CD4-positive, CD25-positive, alpha-beta regulatory T cell (primary cell): ENCODE data around the gene TNPO1. TPM values are rescaled to one million over a fixed set of nuclear protein-coding genes. Genes with fewer than 3 reads are reported as not detected.
"Not testable (repeated sequence)": the region's sequence is repeated elsewhere in the genome, so short reads cannot be mapped to it uniquely, and the experiment has no call there.

Experiments used
- ATAC-seq, 2 donors: fragments of 150-1000 bp; cut with Tn5 transposase; one replicate each; pipeline ENCODE4 v1.10.0; 2021; ENCODE audit warnings: low read depth in 2 of 2, moderate number of reproducible peaks in 2 of 2, moderate library complexity in 1 of 2
- DNase-seq, 3 donors: peaks; one replicate each; pipeline versions ENCODE4 v3.0.0 to v3.0.0-alpha.2; 2012 to 2022; ENCODE audit warnings: mixed read lengths in 1 of 3
- H3K27ac ChIP-seq: one replicate; pipeline ENCODE4 v1.7.0; 2013; ENCODE audit warnings: mild to moderate bottlenecking, low read length; ENCODE audit not compliant: insufficient read depth, poor library complexity, severe bottlenecking
- H3K27me3 ChIP-seq: one replicate; pipeline ENCODE4 v1.7.0; 2013; ENCODE audit warnings: low read length; ENCODE audit not compliant: control insufficient read depth, insufficient read depth
- H3K36me3 ChIP-seq: one replicate; pipeline ENCODE4 v1.7.0; 2013; ENCODE audit warnings: mild to moderate bottlenecking, low read length, moderate library complexity; ENCODE audit not compliant: control insufficient read depth, insufficient read depth
- H3K4me1 ChIP-seq: 2 replicates; pipeline ENCODE4 v1.7.0; 2013; ENCODE audit warnings: mild to moderate bottlenecking, low read length; ENCODE audit not compliant: insufficient read depth, control insufficient read depth, poor library complexity, severe bottlenecking
- H3K4me3 ChIP-seq: one replicate; pipeline ENCODE4 v1.7.0; 2013; ENCODE audit warnings: low read depth, mild to moderate bottlenecking, low read length, moderate library complexity
- H3K9me3 ChIP-seq, 2 experiments: 1 replicate in 1 of 2; 2 replicates in 1 of 2; pipeline ENCODE4 v1.7.0; 2013; ENCODE audit warnings: low read length in 2 of 2, mild to moderate bottlenecking in 1 of 2, moderate library complexity in 1 of 2; ENCODE audit not compliant: control insufficient read depth in 2 of 2
- H3K27ac Mint-ChIP-seq, 3 donors: one replicate each; pipeline ENCODE4 v1.8.0; 2020 to 2022; ENCODE audit warnings: mild to moderate bottlenecking in 3 of 3, mixed read lengths in 3 of 3, moderate library complexity in 2 of 3
- H3K27me3 Mint-ChIP-seq: one replicate; pipeline ENCODE4 v1.8.0; 2022; ENCODE audit warnings: mild to moderate bottlenecking, mixed read lengths
- H3K36me3 Mint-ChIP-seq: one replicate; pipeline ENCODE4 v1.8.0; 2020; ENCODE audit warnings: mixed read lengths
- H3K4me1 Mint-ChIP-seq, 4 donors: one replicate each; pipeline ENCODE4 v1.8.0; 2020 to 2022; ENCODE audit warnings: mixed read lengths in 4 of 4, mild to moderate bottlenecking in 1 of 4
- H3K4me3 Mint-ChIP-seq, 4 donors: one replicate each; pipeline ENCODE4 v1.8.0; 2020 to 2022; ENCODE audit warnings: mild to moderate bottlenecking in 4 of 4, mixed read lengths in 4 of 4, moderate library complexity in 3 of 4
- H3K9me3 Mint-ChIP-seq, 7 donors: one replicate each; pipeline ENCODE4 v1.8.0; 2020 to 2022; ENCODE audit warnings: mixed read lengths in 7 of 7, mild to moderate bottlenecking in 3 of 7, moderate library complexity in 2 of 7
- polyA plus RNA-seq, 4 donors: library from polyadenylated mRNA; unstranded; fragments of 300-500 nt; fragmentation: Illumina TruSeq; gene quantifications; one replicate each; pipeline ENCODE4 v1.2.3, GENCODE V29; 2021
- total RNA-seq: library from RNA; stranded (reverse); gene quantifications from one replicate; pipeline ENCODE4 v1.2.3, GENCODE V29; 2022

Gene TNPO1
- total and polyA plus RNA-seq, 5 donors from 2014 or later: 38.5 to 71.0 (median 44.7) TPM

DNA sequence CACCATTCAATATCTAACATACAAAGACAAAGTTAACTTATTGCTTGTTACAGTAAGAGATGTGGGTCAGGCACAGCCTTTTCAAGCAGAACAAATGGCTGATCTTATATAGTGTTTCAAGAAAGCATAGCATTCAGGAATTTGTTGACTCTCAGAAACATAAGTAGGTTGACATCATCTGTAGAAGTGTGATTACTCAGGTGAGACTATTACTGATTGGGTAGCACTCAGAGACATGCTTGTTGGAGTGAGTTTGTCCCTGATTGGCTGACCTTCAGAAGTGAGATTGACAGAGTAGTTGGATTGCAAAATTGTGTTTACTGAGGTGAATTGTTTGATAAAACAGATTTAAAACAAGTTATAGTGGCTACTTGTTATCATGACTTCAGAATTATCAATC is 30.7 kb upstream of the TNPO1 start:
- Mint-ChIP-seq H3K27ac (no peak overlapping the region), H3K4me1 (peaks cover 0 to 2% (median 0%) of the 10 kb centered on the region in 4 donors), H3K27me3 (peaks cover 14% of the 10 kb centered on the region), H3K4me3 (no peak overlapping the region), H3K9me3 (peaks cover 0 to 5% (median 0%) of the 10 kb centered on the region in 7 donors), H3K36me3 (no peaks in the 10 kb centered on the region)
- no peak for DNase-seq
- Histone ChIP-seq H3K4me1 (no peaks in the 10 kb centered on the region), H3K9me3 (no peaks in the 10 kb centered on the region), H3K27me3 (peaks cover 2% of the 10 kb centered on the region), H3K36me3 (no peaks in the 10 kb centered on the region), H3K4me3 (no peak overlapping the region), H3K27ac (no peak overlapping the region)
- ATAC-seq: no peak

DNA sequence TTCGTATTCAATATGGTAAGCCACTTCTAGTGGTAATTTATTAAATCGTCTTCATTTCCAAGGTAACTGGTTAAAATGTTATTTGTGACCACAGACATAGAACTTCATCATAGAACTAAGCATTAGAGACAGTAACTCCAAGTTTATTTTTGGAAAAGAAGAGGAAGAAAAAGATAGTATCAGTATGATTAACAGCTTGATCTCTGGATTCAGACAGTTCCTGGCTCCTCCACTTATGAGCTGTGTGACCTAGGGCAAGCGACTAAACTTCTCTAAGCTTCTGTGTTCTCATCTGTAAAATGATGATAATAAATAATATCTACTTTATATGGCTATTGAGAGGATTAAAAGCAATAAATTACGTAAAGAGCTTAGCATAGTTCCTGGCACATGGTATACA is 29.8 kb upstream of the TNPO1 start:
- no peak overlapping the region for H3K27ac Mint-ChIP-seq
- H3K4me3 Mint-ChIP-seq: no peak overlapping the region
- H3K9me3 ChIP-seq: no peaks in the 10 kb centered on the region
- peaks cover 0 to 2% (median 0%) of the 10 kb centered on the region in 7 donors for H3K9me3 Mint-ChIP-seq
- H3K27ac ChIP-seq: no peak overlapping the region
- peaks cover 0 to 2% (median 0%) of the 10 kb centered on the region in 4 donors for H3K4me1 Mint-ChIP-seq
- H3K27me3 ChIP-seq: peaks cover 2% of the 10 kb centered on the region
- peaks cover 15% of the 10 kb centered on the region for H3K27me3 Mint-ChIP-seq
- no peak for ATAC-seq
- H3K36me3 ChIP-seq: no peaks in the 10 kb centered on the region
- H3K4me3 ChIP-seq: no peak overlapping the region
- DNase-seq: no peak
- no peaks in the 10 kb centered on the region for H3K36me3 Mint-ChIP-seq
- H3K4me1 ChIP-seq: no peaks in the 10 kb centered on the region

DNA sequence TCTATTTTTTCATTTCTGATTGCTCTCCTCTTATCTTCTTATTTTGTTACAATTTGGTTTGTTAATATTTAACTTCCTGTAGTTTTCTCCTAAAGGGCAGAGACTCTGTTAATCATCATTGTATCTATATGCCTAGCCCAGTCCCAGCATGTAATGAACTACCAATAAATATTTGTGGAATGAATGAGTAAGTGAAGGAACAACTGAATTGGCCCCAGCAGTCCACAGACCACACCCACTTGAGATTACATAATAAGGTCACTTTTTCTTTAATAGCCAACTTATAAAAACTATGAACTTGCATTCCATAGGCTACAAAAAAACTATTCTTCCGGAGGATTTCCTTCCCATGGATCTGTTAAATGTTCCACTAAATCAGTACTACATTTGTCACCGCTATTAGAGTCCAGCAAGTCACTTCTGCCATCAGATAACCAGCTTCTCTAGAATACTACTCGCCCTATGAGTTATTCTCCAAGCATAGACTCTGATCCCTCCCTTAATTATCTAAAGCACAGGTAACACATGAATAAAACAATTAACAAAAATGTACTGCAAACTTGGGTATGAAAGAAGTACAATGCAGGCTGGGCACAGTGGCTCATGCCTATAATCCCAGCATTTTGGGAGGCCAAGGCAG is 27.5 kb upstream of the TNPO1 start:
- no peak for DNase-seq
- H3K27ac ChIP-seq: no peak overlapping the region
- no peak for ATAC-seq
- H3K4me1 Mint-ChIP-seq: peaks cover 0 to 2% (median 0%) of the 10 kb centered on the region in 4 donors
- H3K27ac Mint-ChIP-seq: no peak overlapping the region
- peaks cover 0 to 2% (median 0%) of the 10 kb centered on the region in 7 donors for H3K9me3 Mint-ChIP-seq
- H3K36me3 Mint-ChIP-seq: no peaks in the 10 kb centered on the region
- no peak overlapping the region for H3K4me3 ChIP-seq
- no peaks in the 10 kb centered on the region for H3K36me3 ChIP-seq
- no peak overlapping the region for H3K4me3 Mint-ChIP-seq
- no peaks in the 10 kb centered on the region for H3K4me1 ChIP-seq
- H3K9me3 ChIP-seq: no peaks in the 10 kb centered on the region
- H3K27me3 Mint-ChIP-seq: peaks cover 21% of the 10 kb centered on the region
- H3K27me3 ChIP-seq: peaks cover 2% of the 10 kb centered on the region

DNA sequence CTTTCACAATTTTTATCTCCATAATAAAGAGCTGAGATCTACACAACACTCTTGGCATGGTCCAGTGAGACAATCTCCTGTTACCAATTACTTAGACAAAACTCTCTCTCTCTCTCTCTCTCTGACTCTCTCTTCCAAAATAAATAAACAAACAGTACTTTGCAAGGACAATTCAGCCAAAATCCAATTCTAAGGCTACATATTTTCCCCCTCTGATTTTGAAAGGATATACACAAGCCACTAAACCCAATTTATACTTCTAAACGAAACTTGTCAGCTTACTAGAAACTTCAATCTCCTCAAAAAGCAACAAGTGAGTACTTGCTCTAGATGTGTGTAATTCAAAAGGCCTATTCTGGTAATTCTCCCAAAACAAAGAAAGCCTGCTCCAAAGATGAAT is 26.3 kb upstream of the TNPO1 start:
- no peaks in the 10 kb centered on the region for H3K4me1 ChIP-seq
- Mint-ChIP-seq H3K9me3 (peaks cover 0 to 2% (median 0%) of the 10 kb centered on the region in 7 donors), H3K4me3 (no peak overlapping the region), H3K4me1 (peaks cover 0 to 2% (median 0%) of the 10 kb centered on the region in 4 donors), H3K36me3 (no peaks in the 10 kb centered on the region), H3K27me3 (peaks cover 21% of the 10 kb centered on the region), H3K27ac (no peak overlapping the region)
- ATAC-seq (no peak), DNase-seq (no peak)
- no peaks in the 10 kb centered on the region for H3K36me3 ChIP-seq
- no peak overlapping the region for H3K4me3 ChIP-seq
- no peaks in the 10 kb centered on the region for H3K9me3 ChIP-seq
- no peak overlapping the region for H3K27ac ChIP-seq
- H3K27me3 ChIP-seq: peaks cover 8% of the 10 kb centered on the region

DNA sequence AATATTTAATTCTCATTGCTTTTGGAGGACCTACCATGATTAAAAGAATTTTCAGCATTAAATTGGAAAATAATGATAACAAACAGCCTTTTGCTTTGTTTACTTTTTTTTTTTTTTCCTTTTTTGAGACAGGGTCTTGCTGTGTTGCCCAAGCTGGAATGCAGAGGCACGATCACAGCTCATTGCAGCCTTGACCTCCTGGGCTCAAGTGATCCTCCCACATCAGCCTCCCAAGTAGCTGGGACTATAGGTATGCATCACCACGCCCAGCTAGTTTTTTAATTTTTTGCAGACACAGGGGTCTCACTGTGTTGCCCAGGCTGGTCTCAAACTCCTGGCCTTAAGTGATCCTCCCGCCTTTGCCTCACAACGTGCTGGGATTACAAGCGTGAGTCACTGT is 23.8 kb upstream of the TNPO1 start:
- H3K27ac Mint-ChIP-seq, H3K36me3 Mint-ChIP-seq, H3K4me3 ChIP-seq, H3K4me1 ChIP-seq, H3K27me3 ChIP-seq, H3K9me3 ChIP-seq, DNase-seq, H3K36me3 ChIP-seq, H3K27ac ChIP-seq, ATAC-seq, H3K9me3 Mint-ChIP-seq, H3K4me3 Mint-ChIP-seq, H3K4me1 Mint-ChIP-seq: not testable (repeated sequence)
- H3K27me3 Mint-ChIP-seq: peaks cover 35% of the 10 kb centered on the region

DNA sequence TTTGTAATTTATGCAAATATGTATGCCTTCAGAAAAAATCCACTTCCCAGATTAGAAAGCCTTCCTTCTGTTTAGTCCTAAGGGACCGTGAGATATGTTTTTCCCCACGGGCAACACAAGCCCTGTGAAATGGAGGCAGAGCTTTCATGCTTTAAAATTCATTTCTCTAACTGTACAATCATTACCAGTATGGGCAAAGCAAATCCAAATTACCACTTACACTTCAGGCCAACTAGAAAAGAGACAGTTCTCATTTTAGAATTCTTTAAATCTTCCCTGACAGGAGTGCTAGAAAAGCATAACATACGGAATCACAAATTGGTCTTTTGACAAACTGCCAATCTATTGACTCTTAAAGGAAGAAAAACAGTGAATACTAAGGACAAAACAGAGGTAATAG is 20.5 kb upstream of the TNPO1 start:
- H3K36me3 ChIP-seq: no peaks in the 10 kb centered on the region
- H3K4me1 ChIP-seq: no peaks in the 10 kb centered on the region
- Mint-ChIP-seq H3K9me3 (peaks cover 0 to 2% (median 0%) of the 10 kb centered on the region in 7 donors), H3K27ac (no peak overlapping the region), H3K4me3 (no peak overlapping the region), H3K27me3 (peaks cover 46% of the 10 kb centered on the region), H3K4me1 (no peaks in the 10 kb centered on the region), H3K36me3 (no peaks in the 10 kb centered on the region)
- H3K4me3 ChIP-seq: no peak overlapping the region
- ATAC-seq (no peak), DNase-seq (no peak)
- H3K9me3 ChIP-seq: no peaks in the 10 kb centered on the region
- peaks cover 12% of the 10 kb centered on the region for H3K27me3 ChIP-seq
- H3K27ac ChIP-seq: no peak overlapping the region

DNA sequence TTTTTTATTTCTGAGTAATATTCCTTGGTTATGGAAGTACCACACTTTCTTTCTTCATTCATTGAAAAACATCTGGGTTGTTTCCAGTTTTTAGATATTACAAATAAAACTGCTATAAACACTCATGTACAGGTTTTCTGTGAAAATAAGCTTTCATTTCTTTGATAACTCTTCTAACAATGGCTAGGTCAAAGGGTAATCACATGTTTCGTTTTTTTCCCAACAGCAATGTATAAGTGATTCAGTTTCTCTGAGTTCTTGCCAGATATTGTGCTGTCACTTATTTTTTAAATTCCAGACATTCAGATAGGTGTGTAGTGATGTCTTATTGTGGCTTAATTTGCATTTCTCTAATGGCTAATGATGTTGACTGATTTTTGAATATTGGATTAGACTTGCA is 16.7 kb upstream of the TNPO1 start:
- DNase-seq (no peak), ATAC-seq (no peak)
- H3K27ac ChIP-seq: no peak overlapping the region
- Mint-ChIP-seq H3K27me3 (peaks cover 35% of the 10 kb centered on the region), H3K4me3 (no peak overlapping the region), H3K27ac (no peak overlapping the region), H3K36me3 (no peaks in the 10 kb centered on the region), H3K9me3 (peaks cover 0 to 1% (median 0%) of the 10 kb centered on the region in 7 donors), H3K4me1 (no peaks in the 10 kb centered on the region)
- H3K4me3 ChIP-seq: no peak overlapping the region
- H3K4me1 ChIP-seq: no peaks in the 10 kb centered on the region
- peaks cover 17% of the 10 kb centered on the region for H3K27me3 ChIP-seq
- H3K36me3 ChIP-seq: no peaks in the 10 kb centered on the region
- no peaks in the 10 kb centered on the region for H3K9me3 ChIP-seq

DNA sequence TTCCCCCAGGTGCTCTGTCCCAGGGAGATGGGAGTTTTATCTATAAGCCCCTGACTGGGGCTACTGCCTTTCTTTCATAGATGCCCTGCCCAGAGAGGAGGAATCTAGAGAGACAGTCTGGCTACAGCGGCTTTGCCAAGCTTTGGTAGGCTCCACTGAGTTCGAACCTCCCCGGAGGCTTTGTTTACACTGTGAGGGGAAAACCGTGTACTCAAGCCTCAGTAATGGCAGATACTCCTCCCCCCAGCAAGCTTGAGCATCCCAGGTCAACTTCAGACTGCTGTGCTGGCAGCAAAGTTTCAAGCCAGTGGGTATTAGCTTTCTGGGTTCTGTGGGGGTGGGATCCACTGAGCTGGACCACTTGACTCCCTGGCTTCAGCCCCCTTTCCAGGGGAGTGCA is 7.8 kb upstream of the TNPO1 start:
- H3K9me3 ChIP-seq, H3K4me1 ChIP-seq, H3K36me3 ChIP-seq, H3K36me3 Mint-ChIP-seq, H3K4me3 ChIP-seq, ATAC-seq, H3K9me3 Mint-ChIP-seq, H3K27ac ChIP-seq, H3K4me3 Mint-ChIP-seq, H3K27ac Mint-ChIP-seq, DNase-seq, H3K4me1 Mint-ChIP-seq: not testable (repeated sequence)
- H3K27me3 ChIP-seq: peaks cover 19% of the 10 kb centered on the region
- peaks cover 41% of the 10 kb centered on the region for H3K27me3 Mint-ChIP-seq
